HepG2 (cell line): ENCODE measurements around the gene HOXD4. TPM values are rescaled to one million over a fixed set of nuclear protein-coding genes. Genes with fewer than 3 reads are reported as not detected.

Experiments used
- ATAC-seq: fragments of 200-7000 bp; cut with Tn5 transposase; 3 replicates; pipeline ENCODE4 v1.9.1; 2020; ENCODE audit warnings: mild to moderate bottlenecking, moderate library complexity
- BruUV-seq: library from RNA; stranded (reverse); fragments of 400-500 nt; replicated peaks from 2 replicates; lab custom pipeline; 2021; lab: Mats Ljungman, UMichigan
- CTCF ChIA-PET: fragments of 300-600 bp; formaldehyde crosslinking; extraction: SDS; loops from one replicate; lab custom pipeline; 2021; ENCODE audit warnings: low total read pairs, inconsistent platforms, low intra/inter-chr PET ratio; lab: Yijun Ruan, JAX
- POLR2A ChIA-PET: fragments of 350-600 bp; sonication (Branson Sonifier 250); formaldehyde crosslinking; loops from one replicate; lab custom pipeline; 2020; ENCODE audit warnings: antibody characterized with exemption, inconsistent platforms; lab: Yijun Ruan, JAX
- DNase-seq: peaks from one replicate; pipeline ENCODE4 v3.0.0-alpha.2; 2015; ENCODE audit warnings: low spot score
- FAIRE-seq: peaks from 3 replicates; lab custom pipeline; 2011; peaks lifted over from hg19 to GRCh38; lab: Jason Lieb, UNC
- H2AFZ ChIP-seq: one replicate; pipeline ENCODE4 v1.6.1; 2011; ENCODE audit warnings: low read length, inconsistent platforms
- H3K27ac ChIP-seq: fragments of 300-600 bp; 3 replicates; pipeline ENCODE4 v1.8.0; 2011; ENCODE audit warnings: mixed run types, mild to moderate bottlenecking, mixed read lengths, low read length, inconsistent platforms; ENCODE audit not compliant: insufficient read depth; ENCODE audit errors: extremely low read length
- H3K27me3 ChIP-seq, 2 experiments: fragments of 200-600 bp in 1 of 2; 2 replicates in 1 of 2; 3 replicates in 1 of 2; pipeline versions ENCODE4 v1.6.0 to v1.8.0; 2011; ENCODE audit warnings: low read length in 2 of 2, mild to moderate bottlenecking in 2 of 2, moderate library complexity in 2 of 2, inconsistent platforms in 1 of 2; ENCODE audit not compliant: insufficient read depth in 2 of 2, control insufficient read depth in 1 of 2
- H3K36me3 ChIP-seq, 2 experiments: fragments of 200-600 bp in 1 of 2; replicated peaks in 1 of 2; 2 replicates in 1 of 2; 3 replicates in 1 of 2; pipeline versions ENCODE4 v1.5.1 to v1.8.0; 2011; ENCODE audit warnings: low read length in 2 of 2, inconsistent platforms in 1 of 2; ENCODE audit not compliant: insufficient read depth in 2 of 2, control insufficient read depth in 1 of 2
- H3K4me1 ChIP-seq: 2 replicates; pipeline ENCODE4 v1.5.1; 2012; ENCODE audit warnings: low read length, inconsistent platforms; ENCODE audit not compliant: insufficient read depth
- H3K4me2 ChIP-seq: 2 replicates; pipeline ENCODE4 v1.6.0; 2011; ENCODE audit warnings: low read depth, low read length, inconsistent platforms
- H3K4me3 ChIP-seq, 3 experiments: fragments of 200-600 bp in 1 of 3; sonication (generic), shearing (Covaris generic) in 1 of 3; replicated peaks in 1 of 3; 2 replicates each; pipeline ENCODE4 v1.5.1; 2011 to 2016; ENCODE audit warnings: low read length in 3 of 3, inconsistent platforms in 2 of 3, low read depth in 2 of 3, mild to moderate bottlenecking in 2 of 3, control low read depth in 1 of 3, mixed read lengths in 1 of 3; ENCODE audit not compliant: insufficient read depth in 1 of 3
- H3K79me2 ChIP-seq: one replicate; pipeline ENCODE4 v1.6.1; 2011; ENCODE audit warnings: low read length, inconsistent platforms; ENCODE audit not compliant: insufficient read depth
- H3K9ac ChIP-seq: 2 replicates; pipeline ENCODE4 v1.6.0; 2011; ENCODE audit warnings: mild to moderate bottlenecking, low read depth, low read length, inconsistent platforms; ENCODE audit not compliant: insufficient read depth
- H3K9me3 ChIP-seq: 2 replicates; pipeline ENCODE4 v1.5.1; 2012; ENCODE audit warnings: mild to moderate bottlenecking, low read length
- H4K20me1 ChIP-seq: 2 replicates; pipeline ENCODE4 v1.6.0; 2011; ENCODE audit warnings: inconsistent platforms, mild to moderate bottlenecking, low read length, moderate library complexity; ENCODE audit not compliant: insufficient read depth
- ESRRA ChIP-seq: sonication (generic); formaldehyde crosslinking; IDR thresholded peaks from 2 replicates; pipeline ENCODE4 v1.5.1; 2020; ENCODE audit warnings: mild to moderate bottlenecking, low read depth, missing genetic modification reagents
- FLYWCH1 ChIP-seq: sonication (generic); formaldehyde crosslinking; IDR thresholded peaks from 2 replicates; pipeline ENCODE4 v1.8.1; 2023; ENCODE audit warnings: mild to moderate bottlenecking, missing genetic modification reagents
- JUN ChIP-seq: sonication (generic); formaldehyde crosslinking; IDR thresholded peaks from 2 replicates; pipeline ENCODE4 v1.4.0; 2020; ENCODE audit warnings: mild to moderate bottlenecking, missing genetic modification reagents
- NFYC ChIP-seq: IDR thresholded peaks from 2 replicates; pipeline ENCODE4 v1.6.1; 2016; ENCODE audit warnings: missing genetic modification reagents, missing compliant biosample characterization
- REXO4 ChIP-seq: sonication (generic); formaldehyde crosslinking; IDR thresholded peaks from 2 replicates; pipeline ENCODE4 v1.8.0; 2022; ENCODE audit warnings: missing genetic modification reagents, mild to moderate bottlenecking, borderline replicate concordance
- RXRA ChIP-seq: sonication (generic); formaldehyde crosslinking; IDR thresholded peaks from 2 replicates; pipeline ENCODE4 v1.5.1; 2020; ENCODE audit warnings: missing genetic modification reagents
- ZNF232 ChIP-seq: sonication (generic); formaldehyde crosslinking; IDR thresholded peaks from 2 replicates; pipeline ENCODE4 v1.4.0; 2020; ENCODE audit warnings: missing genetic modification reagents, borderline replicate concordance
- ZNF253 ChIP-seq: sonication (generic); formaldehyde crosslinking; IDR thresholded peaks from 2 replicates; pipeline ENCODE4 v1.8.0; 2022; ENCODE audit warnings: mild to moderate bottlenecking, missing genetic modification reagents, borderline replicate concordance
- WGBS: methylation state at CpG from one replicate; pipeline ENCODE4 v1.1.6; 2017; ENCODE audit warnings: low lambda C conversion rate; 5-methylcytosine and 5-hydroxymethylcytosine counted together
- in situ Hi-C: cut with HindIII; loops from 2 replicates; pipeline ENCODE4 v1.10.0; 2017; ENCODE audit warnings: low pct_unique_long_range_greater_than_20kb; ENCODE audit not compliant: extremely low pct_ligation_motif_present
- intact Hi-C: fragments of 100-400 bp; cut with micrococcal nuclease; formaldehyde crosslinking; loops from one replicate; pipeline ENCODE4 v1.10.0; 2022; ENCODE audit not compliant: unreplicated experiment
- polyA plus RNA-seq, 8 experiments: library from polyadenylated mRNA; depleted of rRNA in 3 of 8; stranded (reverse) in 7 of 8; unstranded in 1 of 8; fragments of >200 nt; fragmentation: Illumina TruSeq in 4 of 8; extraction: Trizol in 4 of 8; gene quantifications; 2 replicates each; pipeline versions ENCODE4 v1.2.1 to v1.2.3, GENCODE V29; 2011 to 2016; ENCODE audit warnings: low read depth in 4 of 8, missing spikeins in 1 of 8, mixed read lengths in 1 of 8; ENCODE audit not compliant: insufficient read depth in 1 of 8
- total RNA-seq, 5 experiments: library from RNA; depleted of rRNA; stranded (reverse); fragments of >200 nt; fragmentation: Illumina TruSeq; extraction: Trizol; gene quantifications; 2 replicates each; pipeline ENCODE4 v1.2.3, GENCODE V29; 2016; ENCODE audit warnings: low read depth in 1 of 5
- TF ChIP-seq, protein P1 (sequence below): sonication (generic); formaldehyde crosslinking; IDR thresholded peaks from 2 replicates; pipeline ENCODE4 v1.9.0; 2022; ENCODE audit warnings: low read depth, missing genetic modification reagents
- TF ChIP-seq, protein P2 (sequence below), 2 experiments: sonication (generic) in 1 of 2; formaldehyde crosslinking in 1 of 2; IDR thresholded peaks; 2 replicates each; pipeline versions ENCODE4 v1.5.1 to v1.6.1; 2011 to 2020; ENCODE audit warnings: borderline replicate concordance in 1 of 2, low read depth in 1 of 2, low read length in 1 of 2, mild to moderate bottlenecking in 1 of 2, missing genetic modification reagents in 1 of 2, moderate library complexity in 1 of 2

HOXD4 gene
- total and polyA plus RNA-seq, 2 of the 13 experiments (the other 11 are each of a cell fraction or from before 2014, with no cell fraction given): not detected

DNA sequence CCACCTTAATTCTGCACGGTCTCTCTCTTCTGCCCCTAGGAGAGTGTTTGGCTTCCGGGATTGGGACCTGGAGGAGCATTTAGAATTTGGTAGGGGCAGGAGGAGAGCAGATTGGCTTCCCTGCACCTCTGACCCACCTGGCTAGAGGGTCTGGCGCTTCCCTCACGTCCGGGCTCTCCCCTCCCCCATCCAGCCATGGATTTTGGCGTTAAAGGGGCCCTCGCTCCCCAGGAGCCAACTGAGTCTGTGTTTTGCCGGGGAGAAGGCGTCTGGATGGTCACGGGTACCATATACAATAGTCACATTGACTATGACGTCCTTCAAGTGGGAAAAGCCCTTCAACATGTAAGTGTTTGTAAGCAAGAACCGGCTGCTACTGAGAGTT lies 12.3 kb downstream of the HOXD4 start:
- Histone ChIP-seq H3K27me3 (peaks cover 17 to 93% of the 10 kb centered on the region in 2 experiments), H4K20me1 (no peaks in the 10 kb centered on the region)
- CTCF ChIA-PET: no interaction called here

More for the DNA sequence above, 12.3 kb downstream of the HOXD4 start:
- no peak for FAIRE-seq
- no peaks in the 10 kb centered on the region for H3K36me3 ChIP-seq
- no peak for ATAC-seq
- H3K9me3 ChIP-seq: no peaks in the 10 kb centered on the region
- H3K9ac ChIP-seq: no peak overlapping the region
- no peak for DNase-seq
- H3K4me1 ChIP-seq: peaks cover 34% of the 10 kb centered on the region
- no peak overlapping the region for H3K4me2 ChIP-seq
- in situ Hi-C loops (no loop called here), intact Hi-C loops (no loop called here)
- WGBS: 11% methylated on average over 12 of the region's 12 CpGs
- no peak overlapping the region for H2AFZ ChIP-seq
- H3K4me3 ChIP-seq: no peak overlapping the region
- TF ChIP-seq FLYWCH1: no peak
- TF ChIP-seq NFYC (CRISPR knock-in tag): no peak
- TF ChIP-seq RXRA: no peak
- TF ChIP-seq, protein P1, sequence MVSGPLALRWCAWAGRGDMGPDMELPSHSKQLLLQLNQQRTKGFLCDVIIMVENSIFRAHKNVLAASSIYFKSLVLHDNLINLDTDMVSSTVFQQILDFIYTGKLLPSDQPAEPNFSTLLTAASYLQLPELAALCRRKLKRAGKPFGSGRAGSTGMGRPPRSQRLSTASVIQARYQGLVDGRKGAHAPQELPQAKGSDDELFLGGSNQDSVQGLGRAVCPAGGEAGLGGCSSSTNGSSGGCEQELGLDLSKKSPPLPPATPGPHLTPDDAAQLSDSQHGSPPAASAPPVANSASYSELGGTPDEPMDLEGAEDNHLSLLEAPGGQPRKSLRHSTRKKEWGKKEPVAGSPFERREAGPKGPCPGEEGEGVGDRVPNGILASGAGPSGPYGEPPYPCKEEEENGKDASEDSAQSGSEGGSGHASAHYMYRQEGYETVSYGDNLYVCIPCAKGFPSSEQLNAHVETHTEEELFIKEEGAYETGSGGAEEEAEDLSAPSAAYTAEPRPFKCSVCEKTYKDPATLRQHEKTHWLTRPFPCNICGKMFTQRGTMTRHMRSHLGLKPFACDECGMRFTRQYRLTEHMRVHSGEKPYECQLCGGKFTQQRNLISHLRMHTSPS: no peak
- no peak for TF ChIP-seq REXO4 (CRISPR knock-in tag)
- TF ChIP-seq ZNF253: no peak
- TF ChIP-seq ESRRA: no peak
- TF ChIP-seq JUN: no peak
- TF ChIP-seq ZNF232 (CRISPR knock-in tag): no peak
- TF ChIP-seq, protein P2, sequence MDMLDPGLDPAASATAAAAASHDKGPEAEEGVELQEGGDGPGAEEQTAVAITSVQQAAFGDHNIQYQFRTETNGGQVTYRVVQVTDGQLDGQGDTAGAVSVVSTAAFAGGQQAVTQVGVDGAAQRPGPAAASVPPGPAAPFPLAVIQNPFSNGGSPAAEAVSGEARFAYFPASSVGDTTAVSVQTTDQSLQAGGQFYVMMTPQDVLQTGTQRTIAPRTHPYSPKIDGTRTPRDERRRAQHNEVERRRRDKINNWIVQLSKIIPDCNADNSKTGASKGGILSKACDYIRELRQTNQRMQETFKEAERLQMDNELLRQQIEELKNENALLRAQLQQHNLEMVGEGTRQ (IDR thresholded peaks at IDR 0.05; ENCODE audit: low read depth, low read length): no peak
- TF ChIP-seq, protein P2 (CRISPR knock-in tag; IDR thresholded peaks at IDR 0.05; ENCODE audit: borderline replicate concordance): no peak
- no peaks in the 10 kb centered on the region for H3K79me2 ChIP-seq
- POLR2A ChIA-PET: no interaction called here
- BruUV-seq: no TSS peak
- H3K27ac ChIP-seq: no peak overlapping the region
